Mucosa of stomach (tissue), 1 donor: Measurements from ENCODE around the gene SMG6.
A peak's percentile ranks its signal among the peaks of the same experiment; 100 is the strongest.

Experiments
- H3K27me3 ChIP-seq: one replicate; pipeline ENCODE4 v1.7.0; 2013; ENCODE audit warnings: mild to moderate bottlenecking, low read length; ENCODE audit not compliant: control insufficient read depth, insufficient read depth
- H3K36me3 ChIP-seq: one replicate; pipeline ENCODE4 v1.7.0; 2013; ENCODE audit warnings: low read length; ENCODE audit not compliant: control insufficient read depth, insufficient read depth
- H3K4me1 ChIP-seq: one replicate; pipeline ENCODE4 v1.7.0; 2013; ENCODE audit warnings: mild to moderate bottlenecking, low read length; ENCODE audit not compliant: control insufficient read depth, insufficient read depth
- H3K4me3 ChIP-seq: one replicate; pipeline ENCODE4 v1.7.0; 2013; ENCODE audit warnings: low read length
- H3K9ac ChIP-seq: one replicate; pipeline ENCODE4 v1.7.0; 2013; ENCODE audit warnings: mild to moderate bottlenecking, low read length, moderate library complexity
- H3K9me3 ChIP-seq: one replicate; pipeline ENCODE4 v1.7.0; 2013; ENCODE audit warnings: mild to moderate bottlenecking, low read length, moderate library complexity; ENCODE audit not compliant: control insufficient read depth
- donor health status: Pancreatic carcinoma.

Gene SMG6

DNA sequence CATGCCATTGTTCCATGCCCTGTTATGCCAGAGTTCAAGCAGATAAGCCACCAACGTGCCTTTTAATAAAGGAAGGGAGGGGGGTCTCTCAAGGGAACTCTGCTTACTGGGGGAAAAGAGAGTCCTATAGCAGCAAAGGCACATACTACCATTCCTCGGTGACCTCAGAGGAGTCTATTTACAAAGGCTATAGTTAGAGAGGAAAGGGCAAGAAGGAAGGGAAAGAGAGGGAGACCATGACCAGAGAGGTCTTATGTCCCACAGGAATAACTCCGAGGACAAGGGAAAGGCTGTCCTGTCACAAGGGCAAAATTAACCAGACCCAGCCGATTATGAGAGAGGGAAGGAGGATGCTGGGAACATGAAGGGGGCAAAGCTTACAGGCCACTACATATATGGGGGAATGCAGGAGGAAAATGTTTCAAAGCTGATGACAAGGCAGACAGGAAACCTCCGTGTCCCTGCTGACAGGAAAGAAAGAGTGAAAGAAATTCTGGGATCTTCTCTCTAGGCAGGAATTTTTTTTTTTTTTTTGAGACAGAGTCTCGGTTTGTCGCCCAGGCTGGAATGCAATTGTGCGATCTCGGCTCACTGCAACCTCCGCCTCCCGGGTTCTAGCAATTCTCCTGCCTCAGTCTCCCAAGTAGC is 197.2 kb downstream of the SMG6 start:
- no peaks in the 10 kb centered on the region for H3K36me3 ChIP-seq
- peaks cover 20% of the 10 kb centered on the region for H3K4me1 ChIP-seq
- no peaks in the 10 kb centered on the region for H3K9me3 ChIP-seq
- H3K27me3 ChIP-seq = no peaks in the 10 kb centered on the region
- H3K4me3 ChIP-seq = no peak overlapping the region
- H3K9ac ChIP-seq = no peak overlapping the region

GRCh38 chr17:2105663-2106062 is 197.9 kb downstream of the SMG6 start:
- no peaks in the 10 kb centered on the region for H3K36me3 ChIP-seq
- H3K4me3 ChIP-seq = no peak overlapping the region
- no peaks in the 10 kb centered on the region for H3K9me3 ChIP-seq
- no peaks in the 10 kb centered on the region for H3K27me3 ChIP-seq
- H3K9ac ChIP-seq = no peak overlapping the region
- peaks cover 24% of the 10 kb centered on the region for H3K4me1 ChIP-seq

- Histone ChIP-seq H3K4me1 (peaks cover 24% of the 10 kb centered on the region), H3K9me3 (no peaks in the 10 kb centered on the region), H3K36me3 (no peaks in the 10 kb centered on the region), H3K9ac (no peak overlapping the region), H3K27me3 (no peaks in the 10 kb centered on the region), H3K4me3 (no peak overlapping the region)
Measured at GRCh38 chr17:2102931-2103809, 200.4 kb downstream of the SMG6 start.

GRCh38 chr17:2101448-2102257 is 201.9 kb downstream of the SMG6 start:
- H3K9me3 ChIP-seq = no peaks in the 10 kb centered on the region
- no peak overlapping the region for H3K9ac ChIP-seq
- H3K27me3 ChIP-seq = no peaks in the 10 kb centered on the region
- no peaks in the 10 kb centered on the region for H3K36me3 ChIP-seq
- peaks cover 18% of the 10 kb centered on the region for H3K4me1 ChIP-seq
- no peak overlapping the region for H3K4me3 ChIP-seq

GRCh38 chr17:2095536-2095910 is 208.1 kb downstream of the SMG6 start:
- Histone ChIP-seq H3K36me3 (no peaks in the 10 kb centered on the region), H3K4me3 (no peak overlapping the region), H3K9ac (no peak overlapping the region), H3K9me3 (no peaks in the 10 kb centered on the region), H3K4me1 (peaks cover 32% of the 10 kb centered on the region), H3K27me3 (no peaks in the 10 kb centered on the region)

GRCh38 chr17:2094891-2095535 is 208.6 kb downstream of the SMG6 start:
- Histone ChIP-seq H3K9me3 (no peaks in the 10 kb centered on the region), H3K27me3 (no peaks in the 10 kb centered on the region), H3K4me3 (no peak overlapping the region), H3K4me1 (peaks cover 32% of the 10 kb centered on the region), H3K36me3 (no peaks in the 10 kb centered on the region), H3K9ac (no peak overlapping the region)

- Histone ChIP-seq H3K4me3 (no peak overlapping the region), H3K9ac (no peak overlapping the region), H3K9me3 (no peaks in the 10 kb centered on the region), H3K4me1 (peaks cover 42% of the 10 kb centered on the region), H3K27me3 (no peaks in the 10 kb centered on the region), H3K36me3 (no peaks in the 10 kb centered on the region)
Measured at GRCh38 chr17:2093349-2093748, 210.2 kb downstream of the SMG6 start.

DNA sequence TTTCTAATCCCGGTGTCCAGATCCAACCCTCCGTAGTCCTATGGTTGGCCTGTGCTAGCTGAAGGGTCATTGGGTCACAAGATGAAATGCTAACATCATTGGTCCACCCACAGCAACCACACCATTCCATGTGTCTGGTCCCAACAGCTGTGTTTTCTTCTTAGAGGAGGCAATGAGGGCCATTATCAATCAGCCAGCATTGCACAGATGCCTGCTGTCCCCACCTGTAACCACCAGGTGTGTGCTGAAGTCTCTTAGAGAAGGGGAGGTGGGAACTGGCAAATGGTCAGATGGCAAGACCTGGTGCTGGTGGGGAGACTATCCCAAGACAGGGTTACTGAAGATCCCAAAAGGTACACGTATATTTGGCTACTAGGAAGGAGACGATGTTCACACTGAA is 211.3 kb downstream of the SMG6 start:
- Histone ChIP-seq H3K9me3 (no peaks in the 10 kb centered on the region), H3K4me1 (peaks cover 49% of the 10 kb centered on the region), H3K9ac (no peak overlapping the region), H3K4me3 (no peak overlapping the region), H3K27me3 (no peaks in the 10 kb centered on the region), H3K36me3 (no peaks in the 10 kb centered on the region)

DNA sequence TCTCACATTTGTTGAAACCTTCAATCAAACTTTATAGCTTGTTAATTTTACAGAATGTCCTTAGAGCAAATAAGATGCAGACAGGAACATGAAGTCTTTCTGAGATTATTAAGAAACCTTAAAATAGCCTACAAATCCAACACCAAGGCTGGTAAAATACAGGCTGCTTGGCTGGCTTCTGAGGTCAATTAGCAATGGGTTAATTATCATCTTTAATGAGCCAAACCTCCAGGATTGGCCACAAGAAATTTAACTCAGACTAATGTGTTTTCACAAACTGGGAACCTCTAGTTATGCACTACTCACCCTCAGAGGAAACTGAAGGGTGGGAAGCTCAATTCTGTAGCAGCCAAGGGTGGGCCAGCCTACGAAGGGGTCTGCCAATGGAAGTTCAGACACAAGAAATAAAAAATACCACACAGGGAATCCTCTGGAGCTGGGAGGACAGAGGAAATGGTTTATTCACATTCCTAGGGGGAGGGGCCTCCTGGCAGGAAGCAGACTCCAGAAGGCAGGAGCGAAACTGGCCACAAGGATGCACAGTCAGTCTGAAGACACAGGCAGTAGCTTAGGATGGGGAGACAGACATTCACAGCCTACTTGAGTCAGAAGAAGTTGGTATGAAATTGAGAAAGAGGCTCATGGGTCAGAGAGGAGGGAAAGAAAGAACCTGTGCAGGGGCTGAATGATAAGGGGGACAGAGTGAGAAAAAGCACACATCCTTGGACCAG is 212.6 kb downstream of the SMG6 start:
- H3K36me3 ChIP-seq = no peaks in the 10 kb centered on the region
- H3K9me3 ChIP-seq = no peaks in the 10 kb centered on the region
- no peak overlapping the region for H3K9ac ChIP-seq
- no peaks in the 10 kb centered on the region for H3K27me3 ChIP-seq
- H3K4me3 ChIP-seq = no peak overlapping the region
- H3K4me1 ChIP-seq = peaks cover 53% of the 10 kb centered on the region

- peak overlapping the region; percentile 57 for H3K9ac ChIP-seq
Measured at GRCh38 chr17:2090210-2090641, 213.4 kb downstream of the SMG6 start.

GRCh38 chr17:2089021-2089422 is 214.6 kb downstream of the SMG6 start:
- Histone ChIP-seq H3K9me3 (no peaks in the 10 kb centered on the region), H3K4me3 (peak overlapping the region; percentile 5), H3K27me3 (no peaks in the 10 kb centered on the region), H3K9ac (peak overlapping the region; percentile 57), H3K36me3 (no peaks in the 10 kb centered on the region), H3K4me1 (peaks cover 59% of the 10 kb centered on the region)

More at GRCh38 chr17:2090210-2090641, 213.4 kb downstream of the SMG6 start:
- H3K9me3 ChIP-seq = no peaks in the 10 kb centered on the region
- no peaks in the 10 kb centered on the region for H3K36me3 ChIP-seq
- no peaks in the 10 kb centered on the region for H3K27me3 ChIP-seq
- H3K4me3 ChIP-seq = no peak overlapping the region
- peaks cover 57% of the 10 kb centered on the region for H3K4me1 ChIP-seq
